MCF 10A (cell line): ENCODE measurements around the gene FOXP1. TPM values are rescaled to one million over a fixed set of nuclear protein-coding genes. Genes with fewer than 3 reads are reported as not detected.
"Not testable (repeated sequence)": the region's sequence is repeated elsewhere in the genome, so short reads cannot be mapped to it uniquely, and the experiment has no call there.

Experiments
- BruUV-seq: library from RNA; stranded (reverse); fragments of 400-500 nt; replicated peaks from 2 replicates; lab custom pipeline; 2021; lab: Mats Ljungman, UMichigan
- CTCF ChIA-PET: fragments of 300-600 bp; sonication (Branson Sonifier 250); formaldehyde crosslinking; extraction: SDS; loops from one replicate; lab custom pipeline; 2021; ENCODE audit warnings: antibody characterized with exemption, inconsistent platforms; lab: Yijun Ruan, JAX
- POLR2A ChIA-PET: fragments of 300-600, 350-650 bp; sonication (Branson Sonifier 250); formaldehyde crosslinking; extraction: SDS; loops from one replicate; lab custom pipeline; 2020; ENCODE audit warnings: antibody characterized with exemption, inconsistent platforms; lab: Yijun Ruan, JAX
- DNase-seq: peaks from one replicate; pipeline ENCODE4 v3.0.0-alpha.2; 2018; ENCODE audit not compliant: unreplicated experiment
- H3K27ac Mint-ChIP-seq: one replicate; pipeline ENCODE4 v1.8.0; 2022; ENCODE audit warnings: mild to moderate bottlenecking, low read depth, mixed read lengths; ENCODE audit not compliant: unreplicated experiment
- H3K27me3 Mint-ChIP-seq: one replicate; pipeline ENCODE4 v1.8.0; 2022; ENCODE audit warnings: mixed read lengths; ENCODE audit not compliant: insufficient read depth, unreplicated experiment
- H3K36me3 Mint-ChIP-seq: one replicate; pipeline ENCODE4 v1.8.0; 2022; ENCODE audit warnings: mild to moderate bottlenecking, moderate library complexity, mixed read lengths; ENCODE audit not compliant: insufficient read depth, unreplicated experiment
- H3K4me1 Mint-ChIP-seq: one replicate; pipeline ENCODE4 v1.8.0; 2022; ENCODE audit warnings: mixed read lengths; ENCODE audit not compliant: insufficient read depth, unreplicated experiment
- H3K4me3 Mint-ChIP-seq: one replicate; pipeline ENCODE4 v1.8.0; 2022; ENCODE audit warnings: mild to moderate bottlenecking, moderate library complexity, mixed read lengths; ENCODE audit not compliant: unreplicated experiment
- H3K9me3 Mint-ChIP-seq: one replicate; pipeline ENCODE4 v1.8.0; 2022; ENCODE audit warnings: mixed read lengths; ENCODE audit not compliant: unreplicated experiment
- CTCF ChIP-seq: fragments of 200-600 bp; IDR thresholded peaks from one replicate; pipeline ENCODE4 v1.8.0; 2022; ENCODE audit warnings: antibody characterized with exemption, mild to moderate bottlenecking; ENCODE audit not compliant: unreplicated experiment
- intact Hi-C: fragments of 100-400 bp; cut with micrococcal nuclease; formaldehyde crosslinking; loops from 2 replicates; pipeline ENCODE4 v1.14.1; 2022
- total RNA-seq: library from RNA; stranded (reverse); gene quantifications from 2 replicates; pipeline ENCODE4 v1.2.3, GENCODE V29; 2022

Gene FOXP1
- total RNA-seq, 1 experiment from 2014 or later, result 49.0 TPM

- intact Hi-C loops, result no loop called here
- no peak overlapping the region for H3K4me3 Mint-ChIP-seq
- no peaks in the 10 kb centered on the region for H3K9me3 Mint-ChIP-seq
- H3K4me1 Mint-ChIP-seq, result peaks cover 19% of the 10 kb centered on the region
- ChIA-PET CTCF (interaction anchor here (0.6 to 2.4 kb wide), 11 partner anchors 10 to 575 kb away, joined by 3 to 13 read pairs (median 4); no protein-coding TSS in a partner anchor), POLR2A (interaction anchor here (0.8 to 1.2 kb wide), 2 partner anchors 10 to 26 kb away, joined by 3 to 4 read pairs; no protein-coding TSS in a partner anchor)
- peak; percentile 36 for DNase-seq
- peaks cover 19% of the 10 kb centered on the region for H3K36me3 Mint-ChIP-seq
- H3K27ac Mint-ChIP-seq, result peak overlapping the region; percentile 41
- no TSS peak for BruUV-seq
- TF ChIP-seq CTCF, result no peak
- H3K27me3 Mint-ChIP-seq, result no peaks in the 10 kb centered on the region
Measured at GRCh38 chr3:71022551-71023335, 560.8 kb downstream of the FOXP1 start.

GRCh38 chr3:71018799-71019198 is 564.7 kb downstream of the FOXP1 start:
- DNase-seq, result no peak
- Mint-ChIP-seq H3K9me3 (no peaks in the 10 kb centered on the region), H3K27me3 (no peaks in the 10 kb centered on the region), H3K36me3 (peaks cover 24% of the 10 kb centered on the region), H3K27ac (no peak overlapping the region), H3K4me3 (no peak overlapping the region), H3K4me1 (peaks cover 7% of the 10 kb centered on the region)
- intact Hi-C loops, result no loop called here
- BruUV-seq, result no TSS peak
- ChIA-PET CTCF (interaction anchor here (0.7 kb wide), 1 partner anchor 200 kb away, joined by 3 read pairs; no protein-coding TSS in a partner anchor), POLR2A (no interaction called here)
- no peak for TF ChIP-seq CTCF

- TF ChIP-seq CTCF, result no peak
- no peaks in the 10 kb centered on the region for H3K27me3 Mint-ChIP-seq
- no peak overlapping the region for H3K4me3 Mint-ChIP-seq
- peaks cover 22% of the 10 kb centered on the region for H3K36me3 Mint-ChIP-seq
- no TSS peak for BruUV-seq
- intact Hi-C loops, result no loop called here
- H3K27ac Mint-ChIP-seq, result no peak overlapping the region
- H3K4me1 Mint-ChIP-seq, result no peaks in the 10 kb centered on the region
- CTCF ChIA-PET, result no interaction called here
- DNase-seq, result no peak
- no peaks in the 10 kb centered on the region for H3K9me3 Mint-ChIP-seq
- POLR2A ChIA-PET, result interaction anchor here (0.7 to 1.5 kb wide), 4 partner anchors 18 to 377 kb away, joined by 3 to 4 read pairs (median 3); no protein-coding TSS in a partner anchor
Measured at GRCh38 chr3:71016178-71016845, 567.2 kb downstream of the FOXP1 start.

- H3K4me3 Mint-ChIP-seq, H3K27ac Mint-ChIP-seq, BruUV-seq, intact Hi-C loops, H3K9me3 Mint-ChIP-seq, CTCF ChIA-PET, POLR2A ChIA-PET, H3K27me3 Mint-ChIP-seq, DNase-seq, H3K4me1 Mint-ChIP-seq: not testable (repeated sequence)
- peaks cover 16% of the 10 kb centered on the region for H3K36me3 Mint-ChIP-seq
Measured at GRCh38 chr3:71014616-71015015, 568.9 kb downstream of the FOXP1 start.
